Upper lobe of left lung (tissue), 4 donors: ENCODE measurements around the gene NEK2.

Experiments used
- CTCF ChIP-seq, 6 experiments: fragments of 450-650 bp in 4 of 6; fragments of 200-600 bp in 2 of 6; sonication (generic) in 2 of 6; IDR thresholded peaks; one replicate each; pipeline ENCODE4 v1.5.1; 2016 to 2019; ENCODE audit warnings: antibody characterized with exemption in 6 of 6
- EP300 ChIP-seq, 4 donors: sonication (generic); formaldehyde crosslinking; IDR thresholded peaks; one replicate each; pipeline ENCODE4 v1.5.1; 2017; ENCODE audit warnings: antibody characterized with exemption in 4 of 4, control low read depth in 2 of 4

- TF ChIP-seq CTCF (IDR thresholded peaks at IDR 0.05) (no peak), EP300 (IDR thresholded peaks at IDR 0.05) (no peak)
Observed at GRCh38 chr1:211701733-211702132, 26.3 kb upstream of the NEK2 start.
